ENCODE measurements around the gene P2RY14. TPM values are rescaled to one million over a fixed set of nuclear protein-coding genes. Genes with fewer than 3 reads are reported as not detected.

The P2RY14 gene
- total and polyA plus RNA-seq, 2 donors (not counting 3 experiments of a cell fraction or from before 2014, with no cell fraction given) = not detected

- POLR2A ChIA-PET = no interaction called here
- no peak for FAIRE-seq
- TF ChIP-seq EZH2 (IDR thresholded peaks at IDR 0.05; ENCODE audit: borderline replicate concordance, low read depth, low read length, severe bottlenecking) = no peak
- TF ChIP-seq JUN (IDR thresholded peaks at IDR 0.05; ENCODE audit: borderline replicate concordance, insufficient read depth, insufficient read length, low read depth) = no peak
- no peak for TF ChIP-seq FOS (IDR thresholded peaks at IDR 0.05; ENCODE audit: borderline replicate concordance, insufficient read depth, low read length)
- TF ChIP-seq GATA2 (IDR thresholded peaks at IDR 0.05; ENCODE audit: insufficient read depth, insufficient read length, low read depth, low read length) = no peak
- no peak for TF ChIP-seq MAX (IDR thresholded peaks at IDR 0.05; ENCODE audit: insufficient read depth, insufficient read length)
- no peak for TF ChIP-seq CTCF (IDR thresholded peaks at IDR 0.05; ENCODE audit: extremely low read depth in 1 of 2, insufficient read depth in 1 of 2, low read depth in 1 of 2, low read length in 2 of 2)
- TF ChIP-seq POLR2AphosphoS5 (IDR thresholded peaks at IDR 0.05; ENCODE audit: insufficient read depth, low read depth, low read length) = no peak
- TF ChIP-seq MYC (IDR thresholded peaks at IDR 0.05; ENCODE audit: low read depth, low read length) = no peak
- no peak for TF ChIP-seq POLR2A (IDR thresholded peaks at IDR 0.05; ENCODE audit: low read depth, low read length)
- no peaks in the 10 kb centered on the region for H3K36me3 ChIP-seq (ENCODE audit: control insufficient read depth in 2 of 2, extremely low read depth in 1 of 2, insufficient read depth in 2 of 2, low read length in 2 of 2)
- dilution Hi-C loops (cut with MboI; ENCODE audit: extremely low pct_ligation_motif_present, low sequenced_read_pairs) = no loop called here
- H3K4me3 ChIP-seq (replicated peaks in 1 of 3; ENCODE audit: insufficient read depth in 1 of 3, low read depth in 1 of 3, low read length in 3 of 3) = no peak overlapping the region
- H3K9me1 ChIP-seq (replicated peaks; ENCODE audit: control insufficient read depth, extremely low read depth, insufficient read depth, low read length) = no peaks in the 10 kb centered on the region
- no peaks in the 10 kb centered on the region for H3K9me3 ChIP-seq (replicated peaks; ENCODE audit: control insufficient read depth, insufficient read depth, low read length)
- H2AFZ ChIP-seq (ENCODE audit: low read depth, low read length) = no peak overlapping the region
- H3K4me1 ChIP-seq (ENCODE audit: control insufficient read depth, extremely low read depth, insufficient read depth, low read length) = no peaks in the 10 kb centered on the region
- H3K9ac ChIP-seq (replicated peaks; ENCODE audit: extremely low read depth, insufficient read depth, low read length) = no peak overlapping the region
- H3K27me3 ChIP-seq (ENCODE audit: control insufficient read depth in 2 of 2, insufficient read depth in 2 of 2, low read length in 2 of 2) = no peaks in the 10 kb centered on the region
- no peak overlapping the region for H3K4me2 ChIP-seq (ENCODE audit: insufficient read depth, low read length)
- H4K20me1 ChIP-seq (replicated peaks; ENCODE audit: control insufficient read depth, extremely low read depth, insufficient read depth, low read length) = no peaks in the 10 kb centered on the region
- CTCF ChIA-PET = no interaction called here
- no TSS peak for BruUV-seq (replicated peaks)
- intact Hi-C loops (cut with micrococcal nuclease) = no loop called here
- H3K27ac ChIP-seq (ENCODE audit: insufficient read depth, low read depth, low read length) = no peak overlapping the region
- H3K79me2 ChIP-seq (ENCODE audit: control insufficient read depth, insufficient read depth, low read length) = no peaks in the 10 kb centered on the region
- no peak for DNase-seq (ENCODE audit: low read depth, low spot score)
Measured at GRCh38 chr3:151315136-151315535, 36.8 kb upstream of the P2RY14 start.

Data from endothelial cell of umbilical vein (primary cell).